C4-2B (cell line): ENCODE data around the gene TPT1.

Experiments
- ZFX ChIP-seq: fragments of 450-650 bp; IDR thresholded peaks from 2 replicates; pipeline ENCODE4 v1.6.1; 2017
- TF ChIP-seq, protein P1 (sequence below): fragments of 450-650 bp; conservative IDR thresholded peaks from 2 replicates; pipeline ENCODE4 v1.5.1; 2017; ENCODE audit warnings: mild to moderate bottlenecking

DNA sequence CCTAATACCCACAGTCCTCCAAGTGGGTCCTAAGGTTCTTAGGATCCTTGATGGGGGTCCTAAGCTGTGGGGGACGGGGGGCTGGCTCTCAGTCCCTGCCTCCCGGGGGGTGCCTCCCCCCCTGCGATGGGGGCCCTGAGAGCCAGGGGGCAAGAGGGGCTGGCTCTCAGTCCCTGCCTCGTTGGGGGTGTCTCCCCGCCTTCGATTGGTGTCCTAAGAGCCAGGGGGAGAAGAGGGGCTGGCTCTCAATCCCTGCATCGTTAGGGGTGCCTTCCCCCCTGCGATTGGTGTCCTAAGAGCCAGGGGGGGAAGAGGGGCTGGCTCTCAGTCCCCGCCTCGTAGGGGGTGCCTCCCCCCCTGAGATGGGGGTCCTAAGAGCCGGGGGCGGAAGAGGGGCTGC is 40.2 kb upstream of the TPT1 start:
- TF ChIP-seq, protein P1, sequence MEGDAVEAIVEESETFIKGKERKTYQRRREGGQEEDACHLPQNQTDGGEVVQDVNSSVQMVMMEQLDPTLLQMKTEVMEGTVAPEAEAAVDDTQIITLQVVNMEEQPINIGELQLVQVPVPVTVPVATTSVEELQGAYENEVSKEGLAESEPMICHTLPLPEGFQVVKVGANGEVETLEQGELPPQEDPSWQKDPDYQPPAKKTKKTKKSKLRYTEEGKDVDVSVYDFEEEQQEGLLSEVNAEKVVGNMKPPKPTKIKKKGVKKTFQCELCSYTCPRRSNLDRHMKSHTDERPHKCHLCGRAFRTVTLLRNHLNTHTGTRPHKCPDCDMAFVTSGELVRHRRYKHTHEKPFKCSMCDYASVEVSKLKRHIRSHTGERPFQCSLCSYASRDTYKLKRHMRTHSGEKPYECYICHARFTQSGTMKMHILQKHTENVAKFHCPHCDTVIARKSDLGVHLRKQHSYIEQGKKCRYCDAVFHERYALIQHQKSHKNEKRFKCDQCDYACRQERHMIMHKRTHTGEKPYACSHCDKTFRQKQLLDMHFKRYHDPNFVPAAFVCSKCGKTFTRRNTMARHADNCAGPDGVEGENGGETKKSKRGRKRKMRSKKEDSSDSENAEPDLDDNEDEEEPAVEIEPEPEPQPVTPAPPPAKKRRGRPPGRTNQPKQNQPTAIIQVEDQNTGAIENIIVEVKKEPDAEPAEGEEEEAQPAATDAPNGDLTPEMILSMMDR = no peak
- TF ChIP-seq ZFX = no peak
